ENCODE measurements around the gene UBL3. TPM values are rescaled to one million over a fixed set of nuclear protein-coding genes. Genes with fewer than 3 reads are reported as not detected.

UBL3 gene
- total RNA-seq, 1 experiment from 2014 or later = 13.8 TPM

GRCh38 chr13:29763436-29764180 lies 86.8 kb downstream of the UBL3 start:
- H3K27ac Mint-ChIP-seq (ENCODE audit: unreplicated experiment) = no peak overlapping the region
- BruUV-seq (replicated peaks) = no TSS peak
- H3K4me1 Mint-ChIP-seq (ENCODE audit: low read depth, unreplicated experiment) = peaks cover 4% of the 10 kb centered on the region
- peaks cover 5% of the 10 kb centered on the region for H3K9me3 Mint-ChIP-seq (ENCODE audit: low read depth, unreplicated experiment)
- CTCF ChIA-PET = no interaction called here
- TF ChIP-seq, protein P1, sequence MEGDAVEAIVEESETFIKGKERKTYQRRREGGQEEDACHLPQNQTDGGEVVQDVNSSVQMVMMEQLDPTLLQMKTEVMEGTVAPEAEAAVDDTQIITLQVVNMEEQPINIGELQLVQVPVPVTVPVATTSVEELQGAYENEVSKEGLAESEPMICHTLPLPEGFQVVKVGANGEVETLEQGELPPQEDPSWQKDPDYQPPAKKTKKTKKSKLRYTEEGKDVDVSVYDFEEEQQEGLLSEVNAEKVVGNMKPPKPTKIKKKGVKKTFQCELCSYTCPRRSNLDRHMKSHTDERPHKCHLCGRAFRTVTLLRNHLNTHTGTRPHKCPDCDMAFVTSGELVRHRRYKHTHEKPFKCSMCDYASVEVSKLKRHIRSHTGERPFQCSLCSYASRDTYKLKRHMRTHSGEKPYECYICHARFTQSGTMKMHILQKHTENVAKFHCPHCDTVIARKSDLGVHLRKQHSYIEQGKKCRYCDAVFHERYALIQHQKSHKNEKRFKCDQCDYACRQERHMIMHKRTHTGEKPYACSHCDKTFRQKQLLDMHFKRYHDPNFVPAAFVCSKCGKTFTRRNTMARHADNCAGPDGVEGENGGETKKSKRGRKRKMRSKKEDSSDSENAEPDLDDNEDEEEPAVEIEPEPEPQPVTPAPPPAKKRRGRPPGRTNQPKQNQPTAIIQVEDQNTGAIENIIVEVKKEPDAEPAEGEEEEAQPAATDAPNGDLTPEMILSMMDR (IDR thresholded peaks at IDR 0.05; ENCODE audit: unreplicated experiment) = no peak
- DNase-seq = no peak
- no peaks in the 10 kb centered on the region for H3K36me3 Mint-ChIP-seq (ENCODE audit: insufficient read depth, unreplicated experiment)
- intact Hi-C loops (cut with micrococcal nuclease; ENCODE audit: unreplicated experiment) = no loop called here
- H3K4me3 Mint-ChIP-seq (ENCODE audit: low read depth, unreplicated experiment) = no peak overlapping the region
- no peaks in the 10 kb centered on the region for H3K27me3 Mint-ChIP-seq (ENCODE audit: unreplicated experiment)

DNA sequence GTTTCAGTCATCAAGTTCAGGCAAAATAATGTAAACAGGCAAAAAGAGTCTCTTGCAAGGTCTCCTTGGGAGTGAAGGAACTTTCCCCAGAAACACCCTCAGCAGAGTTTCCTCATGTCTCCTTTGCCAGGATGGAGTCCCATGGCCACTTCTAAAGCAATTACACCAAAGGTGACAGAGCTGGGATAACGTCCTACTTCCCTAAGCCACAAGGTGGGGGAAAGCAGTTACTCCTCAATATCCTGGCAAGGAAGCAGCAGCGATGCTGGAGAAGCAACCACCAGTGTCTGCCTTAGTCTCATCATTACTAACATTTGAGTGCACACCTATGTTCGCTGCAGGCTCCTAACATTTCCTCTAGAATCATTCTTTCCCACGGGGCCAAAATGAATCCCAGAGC lies 88.6 kb downstream of the UBL3 start:
- intact Hi-C loops (cut with micrococcal nuclease; ENCODE audit: unreplicated experiment) = no loop called here
- H3K36me3 Mint-ChIP-seq (ENCODE audit: insufficient read depth, unreplicated experiment) = no peaks in the 10 kb centered on the region
- BruUV-seq (replicated peaks) = no TSS peak
- TF ChIP-seq, protein P1 (IDR thresholded peaks at IDR 0.05; ENCODE audit: unreplicated experiment) = no peak
- H3K27ac Mint-ChIP-seq (ENCODE audit: unreplicated experiment) = no peak overlapping the region
- no peaks in the 10 kb centered on the region for H3K27me3 Mint-ChIP-seq (ENCODE audit: unreplicated experiment)
- peaks cover 5% of the 10 kb centered on the region for H3K9me3 Mint-ChIP-seq (ENCODE audit: low read depth, unreplicated experiment)
- peaks cover 8% of the 10 kb centered on the region for H3K4me1 Mint-ChIP-seq (ENCODE audit: low read depth, unreplicated experiment)
- DNase-seq = no peak
- H3K4me3 Mint-ChIP-seq (ENCODE audit: low read depth, unreplicated experiment) = no peak overlapping the region
- CTCF ChIA-PET = no interaction called here

- intact Hi-C loops (cut with micrococcal nuclease; ENCODE audit: unreplicated experiment) = no loop called here
- no peaks in the 10 kb centered on the region for H3K36me3 Mint-ChIP-seq (ENCODE audit: insufficient read depth, unreplicated experiment)
- BruUV-seq (replicated peaks) = no TSS peak
- TF ChIP-seq, protein P1 (IDR thresholded peaks at IDR 0.05; ENCODE audit: unreplicated experiment) = no peak
- H3K4me3 Mint-ChIP-seq (ENCODE audit: low read depth, unreplicated experiment) = no peak overlapping the region
- H3K4me1 Mint-ChIP-seq (ENCODE audit: low read depth, unreplicated experiment) = peaks cover 8% of the 10 kb centered on the region
- H3K27ac Mint-ChIP-seq (ENCODE audit: unreplicated experiment) = no peak overlapping the region
- H3K27me3 Mint-ChIP-seq (ENCODE audit: unreplicated experiment) = no peaks in the 10 kb centered on the region
- no peak for DNase-seq
- peaks cover 5% of the 10 kb centered on the region for H3K9me3 Mint-ChIP-seq (ENCODE audit: low read depth, unreplicated experiment)
- CTCF ChIA-PET = no interaction called here
Observed at GRCh38 chr13:29761160-29761559, 89.3 kb downstream of the UBL3 start.

GRCh38 chr13:29760544-29760943 lies 89.9 kb downstream of the UBL3 start:
- Mint-ChIP-seq H3K27me3 (ENCODE audit: unreplicated experiment) (no peaks in the 10 kb centered on the region), H3K4me3 (ENCODE audit: low read depth, unreplicated experiment) (no peak overlapping the region), H3K36me3 (ENCODE audit: insufficient read depth, unreplicated experiment) (no peaks in the 10 kb centered on the region), H3K9me3 (ENCODE audit: low read depth, unreplicated experiment) (peaks cover 5% of the 10 kb centered on the region), H3K27ac (ENCODE audit: unreplicated experiment) (no peak overlapping the region), H3K4me1 (ENCODE audit: low read depth, unreplicated experiment) (peaks cover 8% of the 10 kb centered on the region)
- DNase-seq = no peak
- intact Hi-C loops (cut with micrococcal nuclease; ENCODE audit: unreplicated experiment) = no loop called here
- CTCF ChIA-PET = no interaction called here
- TF ChIP-seq, protein P1 (IDR thresholded peaks at IDR 0.05; ENCODE audit: unreplicated experiment) = no peak
- no TSS peak for BruUV-seq (replicated peaks)
